ENCODE measurements around the gene EXOC4. TPM values are rescaled to one million over a fixed set of nuclear protein-coding genes. Genes with fewer than 3 reads are reported as not detected.

Gene EXOC4
- total and polyA plus RNA-seq, 2 donors (not counting 3 experiments of a cell fraction or from before 2014, with no cell fraction given): 20.3 to 73.1 TPM

- H3K27ac ChIP-seq (ENCODE audit: insufficient read depth, low read depth, low read length): no peak overlapping the region
- no peaks in the 10 kb centered on the region for H3K9me3 ChIP-seq (replicated peaks; ENCODE audit: control insufficient read depth, insufficient read depth, low read length)
- no peaks in the 10 kb centered on the region for H4K20me1 ChIP-seq (replicated peaks; ENCODE audit: control insufficient read depth, extremely low read depth, insufficient read depth, low read length)
- TF ChIP-seq MAX (IDR thresholded peaks at IDR 0.05; ENCODE audit: insufficient read depth, insufficient read length) (no peak), POLR2AphosphoS5 (IDR thresholded peaks at IDR 0.05; ENCODE audit: insufficient read depth, low read depth, low read length) (no peak)
- intact Hi-C loops (cut with micrococcal nuclease): no loop called here
- no peak overlapping the region for H3K4me2 ChIP-seq (ENCODE audit: insufficient read depth, low read length)
- no peaks in the 10 kb centered on the region for H3K9me1 ChIP-seq (replicated peaks; ENCODE audit: control insufficient read depth, extremely low read depth, insufficient read depth, low read length)
- BruUV-seq (replicated peaks): no TSS peak
- no peaks in the 10 kb centered on the region for H3K27me3 ChIP-seq (ENCODE audit: control insufficient read depth in 2 of 2, insufficient read depth in 2 of 2, low read length in 2 of 2)
- DNase-seq (ENCODE audit: low read depth, low spot score): no peak
- CTCF ChIA-PET: interaction anchor here (0.8 to 2.4 kb wide), 2 partner anchors 10 to 160 kb away, joined by 3 to 9 read pairs; no protein-coding TSS in a partner anchor
- no peaks in the 10 kb centered on the region for H3K4me1 ChIP-seq (ENCODE audit: control insufficient read depth, extremely low read depth, insufficient read depth, low read length)
- dilution Hi-C loops (cut with MboI; ENCODE audit: extremely low pct_ligation_motif_present, low sequenced_read_pairs): no loop called here
- peaks cover 0 to 5% of the 10 kb centered on the region in 2 experiments for H3K36me3 ChIP-seq (ENCODE audit: control insufficient read depth in 2 of 2, extremely low read depth in 1 of 2, insufficient read depth in 2 of 2, low read length in 2 of 2)
- FAIRE-seq: no peak
- no peak overlapping the region for H3K4me3 ChIP-seq (replicated peaks in 1 of 3; ENCODE audit: insufficient read depth in 1 of 3, low read depth in 1 of 3, low read length in 3 of 3)
- no peaks in the 10 kb centered on the region for H3K79me2 ChIP-seq (ENCODE audit: control insufficient read depth, insufficient read depth, low read length)
- H2AFZ ChIP-seq (ENCODE audit: low read depth, low read length): no peak overlapping the region
- POLR2A ChIA-PET: no interaction called here
- no peak overlapping the region for H3K9ac ChIP-seq (replicated peaks; ENCODE audit: extremely low read depth, insufficient read depth, low read length)
These were observed 21.4 kb downstream of the EXOC4 start for GRCh38 chr7:133274265-133274664.

- Histone ChIP-seq H3K27ac (ENCODE audit: insufficient read depth, low read depth, low read length) (no peak overlapping the region), H3K4me2 (ENCODE audit: insufficient read depth, low read length) (no peak overlapping the region), H3K27me3 (ENCODE audit: control insufficient read depth in 2 of 2, insufficient read depth in 2 of 2, low read length in 2 of 2) (no peaks in the 10 kb centered on the region), H3K4me1 (ENCODE audit: control insufficient read depth, extremely low read depth, insufficient read depth, low read length) (no peaks in the 10 kb centered on the region), H4K20me1 (replicated peaks; ENCODE audit: control insufficient read depth, extremely low read depth, insufficient read depth, low read length) (no peaks in the 10 kb centered on the region), H3K9me3 (replicated peaks; ENCODE audit: control insufficient read depth, insufficient read depth, low read length) (no peaks in the 10 kb centered on the region), H3K79me2 (ENCODE audit: control insufficient read depth, insufficient read depth, low read length) (no peaks in the 10 kb centered on the region), H3K9ac (replicated peaks; ENCODE audit: extremely low read depth, insufficient read depth, low read length) (no peak overlapping the region), H2AFZ (ENCODE audit: low read depth, low read length) (no peak overlapping the region), H3K36me3 (ENCODE audit: control insufficient read depth in 2 of 2, extremely low read depth in 1 of 2, insufficient read depth in 2 of 2, low read length in 2 of 2) (peaks cover 0 to 5% of the 10 kb centered on the region in 2 experiments), H3K4me3 (replicated peaks in 1 of 3; ENCODE audit: insufficient read depth in 1 of 3, low read depth in 1 of 3, low read length in 3 of 3) (no peak overlapping the region), H3K9me1 (replicated peaks; ENCODE audit: control insufficient read depth, extremely low read depth, insufficient read depth, low read length) (no peaks in the 10 kb centered on the region)
- no TSS peak for BruUV-seq (replicated peaks)
- CTCF ChIA-PET: interaction anchor here (2.4 kb wide), 1 partner anchor 159 kb away, joined by 9 read pairs; no protein-coding TSS in a partner anchor
- intact Hi-C loops (cut with micrococcal nuclease) (no loop called here), dilution Hi-C loops (cut with MboI; ENCODE audit: extremely low pct_ligation_motif_present, low sequenced_read_pairs) (no loop called here)
- TF ChIP-seq MAX (IDR thresholded peaks at IDR 0.05; ENCODE audit: insufficient read depth, insufficient read length) (no peak), POLR2A (IDR thresholded peaks at IDR 0.05; ENCODE audit: low read depth, low read length) (no peak), CTCF (IDR thresholded peaks at IDR 0.05; ENCODE audit: extremely low read depth in 1 of 2, insufficient read depth in 1 of 2, low read depth in 1 of 2, low read length in 2 of 2) (no peak), MYC (IDR thresholded peaks at IDR 0.05; ENCODE audit: low read depth, low read length) (no peak), GATA2 (IDR thresholded peaks at IDR 0.05; ENCODE audit: insufficient read depth, insufficient read length, low read depth, low read length) (no peak), FOS (IDR thresholded peaks at IDR 0.05; ENCODE audit: borderline replicate concordance, insufficient read depth, low read length) (no peak), EZH2 (IDR thresholded peaks at IDR 0.05; ENCODE audit: borderline replicate concordance, low read depth, low read length, severe bottlenecking) (no peak), JUN (IDR thresholded peaks at IDR 0.05; ENCODE audit: borderline replicate concordance, insufficient read depth, insufficient read length, low read depth) (no peak), POLR2AphosphoS5 (IDR thresholded peaks at IDR 0.05; ENCODE audit: insufficient read depth, low read depth, low read length) (no peak)
- POLR2A ChIA-PET: no interaction called here
- FAIRE-seq (no peak), DNase-seq (ENCODE audit: low read depth, low spot score) (no peak)
These were observed 22.1 kb downstream of the EXOC4 start for GRCh38 chr7:133275008-133275407.
